H1 (cell line): ENCODE measurements around the gene SNAPC2. TPM values are rescaled to one million over a fixed set of nuclear protein-coding genes. Genes with fewer than 3 reads are reported as not detected.
"Not testable (repeated sequence)": the region's sequence is repeated elsewhere in the genome, so short reads cannot be mapped to it uniquely, and the experiment has no call there.

Experiments used
- CTCF ChIA-PET: fragments of 300-600 bp; sonication (Branson Sonifier 250); formaldehyde crosslinking; loops from one replicate; lab custom pipeline; 2021; ENCODE audit not compliant: partially characterized antibody; lab: Charles Lee
- POLR2A ChIA-PET: fragments of 300-600 bp; sonication (Branson Sonifier 250); formaldehyde crosslinking; loops from one replicate; lab custom pipeline; 2021; ENCODE audit warnings: inconsistent platforms; ENCODE audit not compliant: partially characterized antibody; lab: Charles Lee
- DNase-seq, 2 experiments: peaks; one replicate each; pipeline versions ENCODE4 v3.0.0 to v3.0.0-alpha.2; 2010 to 2022; ENCODE audit warnings: low spot score in 2 of 2, low read depth in 1 of 2, mixed read lengths in 1 of 2
- FAIRE-seq: peaks from 2 replicates; lab custom pipeline; 2011; peaks lifted over from hg19 to GRCh38; lab: Jason Lieb, UNC
- H2AFZ ChIP-seq: 2 replicates; pipeline ENCODE4 v1.8.1; 2012; ENCODE audit warnings: low read length, inconsistent platforms
- H2AK5ac ChIP-seq: 2 replicates; pipeline ENCODE4 v1.6.1; 2013; ENCODE audit warnings: low read depth, low read length
- H2BK120ac ChIP-seq: replicated peaks from 2 replicates; pipeline ENCODE3; 2013; ENCODE audit warnings: low read depth, low read length, inconsistent platforms
- H2BK12ac ChIP-seq: 2 replicates; pipeline ENCODE4 v1.6.1; 2013; ENCODE audit warnings: low read depth, low read length
- H2BK15ac ChIP-seq: 2 replicates; pipeline ENCODE4 v1.6.1; 2013; ENCODE audit warnings: low read length
- H2BK20ac ChIP-seq: 2 replicates; pipeline ENCODE4 v1.6.1; 2013; ENCODE audit warnings: low read length
- H2BK5ac ChIP-seq: 2 replicates; pipeline ENCODE4 v1.6.1; 2013; ENCODE audit warnings: low read depth, low read length
- H3K14ac ChIP-seq: 2 replicates; pipeline ENCODE4 v1.6.1; 2013; ENCODE audit warnings: inconsistent platforms; ENCODE audit not compliant: insufficient read length
- H3K18ac ChIP-seq: 2 replicates; pipeline ENCODE4 v1.6.1; 2013; ENCODE audit warnings: low read length; ENCODE audit errors: extremely low read depth
- H3K23ac ChIP-seq: 2 replicates; pipeline ENCODE4 v1.6.1; 2013; ENCODE audit warnings: inconsistent platforms; ENCODE audit not compliant: insufficient read length
- H3K23me2 ChIP-seq: 2 replicates; pipeline ENCODE4 v1.6.1; 2013; ENCODE audit warnings: low read depth, low read length
- H3K27ac ChIP-seq: 2 replicates; pipeline ENCODE4 v1.6.1; 2011; ENCODE audit warnings: low read depth, low read length, inconsistent platforms
- H3K27me3 ChIP-seq, 4 experiments: replicated peaks in 1 of 4; 1 replicate in 1 of 4; 2 replicates in 3 of 4; pipeline versions ENCODE4 v1.6.1 to v1.8.1; 2011 to 2013; ENCODE audit warnings: low read length in 3 of 4, mild to moderate bottlenecking in 3 of 4, inconsistent platforms in 2 of 4, mixed read lengths in 2 of 4, moderate library complexity in 1 of 4; ENCODE audit not compliant: control insufficient read depth in 3 of 4, insufficient read depth in 3 of 4; ENCODE audit errors: extremely low read depth in 1 of 4
- H3K36me3 ChIP-seq, 4 experiments: 2 replicates each; pipeline versions ENCODE4 v1.6.1 to v1.8.1; 2011 to 2013; ENCODE audit warnings: mild to moderate bottlenecking in 4 of 4, low read length in 3 of 4, moderate library complexity in 2 of 4, control low read depth in 1 of 4, inconsistent platforms in 1 of 4; ENCODE audit not compliant: insufficient read depth in 4 of 4, control insufficient read depth in 2 of 4
- H3K4ac ChIP-seq: replicated peaks from 2 replicates; pipeline ENCODE3; 2013; ENCODE audit warnings: low read length, low read depth, mixed read lengths, inconsistent platforms; ENCODE audit not compliant: insufficient read length
- H3K4me1 ChIP-seq, 4 experiments: replicated peaks in 1 of 4; 1 replicate in 1 of 4; 2 replicates in 3 of 4; pipeline versions ENCODE4 v1.6.1 to v1.8.1; 2011 to 2013; ENCODE audit warnings: low read length in 3 of 4, inconsistent platforms in 2 of 4, mixed read lengths in 1 of 4; ENCODE audit not compliant: insufficient read depth in 4 of 4, control insufficient read depth in 3 of 4
- H3K4me2 ChIP-seq, 2 experiments: 2 replicates each; pipeline versions ENCODE4 v1.6.1 to v1.8.1; 2011 to 2013; ENCODE audit warnings: low read depth in 2 of 2, low read length in 2 of 2, control low read depth in 1 of 2, inconsistent platforms in 1 of 2, mild to moderate bottlenecking in 1 of 2; ENCODE audit not compliant: insufficient read depth in 1 of 2
- H3K4me3 ChIP-seq, 4 experiments: fragments of 200-600, 300-600 bp in 1 of 4; sonication (generic), shearing (Covaris generic), sonication (Bioruptor Twin) in 1 of 4; 2 replicates each; pipeline versions ENCODE4 v1.5.1 to v1.8.1; 2011 to 2016; ENCODE audit warnings: low read length in 4 of 4, low read depth in 3 of 4, control low read depth in 2 of 4, inconsistent platforms in 2 of 4, mild to moderate bottlenecking in 2 of 4, mixed read lengths in 1 of 4, moderate library complexity in 1 of 4; ENCODE audit not compliant: insufficient read depth in 2 of 4; ENCODE audit errors: extremely low read depth in 1 of 4
- H3K56ac ChIP-seq: replicated peaks from 2 replicates; pipeline ENCODE3; 2013; ENCODE audit warnings: low read depth, mild to moderate bottlenecking, mixed read lengths, low read length, inconsistent platforms; ENCODE audit not compliant: insufficient read length
- H3K79me1 ChIP-seq: 2 replicates; pipeline ENCODE4 v1.6.1; 2013; ENCODE audit warnings: low read depth, low read length, control low read depth
- H3K79me2 ChIP-seq, 2 experiments: 2 replicates each; pipeline versions ENCODE4 v1.6.1 to v1.8.1; 2012 to 2013; ENCODE audit warnings: low read length in 2 of 2, mild to moderate bottlenecking in 2 of 2, inconsistent platforms in 1 of 2; ENCODE audit not compliant: insufficient read depth in 2 of 2, control insufficient read depth in 1 of 2
- H3K9ac ChIP-seq, 4 experiments: replicated peaks in 1 of 4; 1 replicate in 1 of 4; 2 replicates in 3 of 4; pipeline versions ENCODE4 v1.6.1 to v1.8.1; 2011 to 2013; ENCODE audit warnings: low read depth in 3 of 4, low read length in 3 of 4, control low read depth in 2 of 4, mild to moderate bottlenecking in 2 of 4, moderate library complexity in 2 of 4, inconsistent platforms in 1 of 4; ENCODE audit errors: extremely low read depth in 1 of 4
- H3K9me3 ChIP-seq, 2 experiments: 2 replicates each; pipeline versions ENCODE4 v1.6.1 to v1.8.1; 2012 to 2013; ENCODE audit warnings: mild to moderate bottlenecking in 2 of 2, moderate library complexity in 2 of 2, control low read depth in 1 of 2, inconsistent platforms in 1 of 2, low read depth in 1 of 2, low read length in 1 of 2, mixed read lengths in 1 of 2; ENCODE audit not compliant: insufficient read depth in 2 of 2
- H4K20me1 ChIP-seq, 2 experiments: replicated peaks in 1 of 2; 2 replicates each; pipeline versions ENCODE3 to v1.8.1; 2011 to 2013; ENCODE audit warnings: inconsistent platforms in 2 of 2, low read length in 2 of 2, mild to moderate bottlenecking in 1 of 2; ENCODE audit not compliant: insufficient read depth in 2 of 2, control insufficient read depth in 1 of 2
- H4K5ac ChIP-seq: 2 replicates; pipeline ENCODE4 v1.6.1; 2013; ENCODE audit warnings: low read length, low read depth, mixed read lengths, inconsistent platforms; ENCODE audit not compliant: insufficient read length
- H4K8ac ChIP-seq: 2 replicates; pipeline ENCODE4 v1.8.0; 2013; ENCODE audit warnings: mild to moderate bottlenecking, moderate library complexity, low read length, inconsistent platforms; ENCODE audit not compliant: insufficient read depth; ENCODE audit errors: extremely low read depth
- H4K91ac ChIP-seq: replicated peaks from 2 replicates; pipeline ENCODE3; 2013; ENCODE audit warnings: low read length, mixed read lengths, inconsistent platforms; ENCODE audit not compliant: insufficient read length
- SRF ChIP-seq: IDR thresholded peaks from 2 replicates; pipeline ENCODE4 v1.6.1; 2011; ENCODE audit warnings: mild to moderate bottlenecking, low read depth, low read length, moderate library complexity
- WGBS, 2 experiments: shearing (Covaris generic) in 1 of 2; methylation state at CpG; one replicate each; pipeline versions ENCODE4 v1.1.6 to v1.1.7; 2013 to 2015; ENCODE audit warnings: low lambda C conversion rate in 2 of 2, mixed read lengths in 2 of 2, inconsistent platforms in 1 of 2, low coverage in 1 of 2, missing lambda C conversion rate in 1 of 2; ENCODE audit not compliant: insufficient replicate concordance in 2 of 2, insufficient coverage in 1 of 2, insufficient read length in 1 of 2; ENCODE audit errors: extremely low coverage in 1 of 2, missing lambda C conversion rate in 1 of 2; 5-methylcytosine and 5-hydroxymethylcytosine counted together
- polyA plus RNA-seq, 7 experiments: library from polyadenylated mRNA; depleted of rRNA in 3 of 7; stranded (reverse) in 5 of 7; unstranded in 2 of 7; fragments of >200 nt in 5 of 7; fragments of 200-250 nt in 2 of 7; gene quantifications; 1 replicate in 5 of 7; 2 replicates in 1 of 7; 4 replicates in 1 of 7; pipeline versions ENCODE4 v1.2.1 to v1.2.3, GENCODE V29; 2011 to 2013; ENCODE audit warnings: missing spikeins in 2 of 7, mixed read lengths in 2 of 7
- total RNA-seq: library from RNA; stranded (reverse); fragmentation: NEBNext Ultra II Directional; extraction: Animal tissue kit (Norgen Biotek cat#: 25700); gene quantifications from 2 replicates; pipeline ENCODE4 v1.2.1, GENCODE V29; 2021

Gene SNAPC2
- total and polyA plus RNA-seq, 2 of the 8 experiments (the other 6 are each of a cell fraction or from before 2014, with no cell fraction given), result 18.2 to 20.3 TPM

GRCh38 chr19:7928741-7929701 lies 8.9 kb downstream of the SNAPC2 start (continued):
- TF ChIP-seq SRF, result no peak

DNA sequence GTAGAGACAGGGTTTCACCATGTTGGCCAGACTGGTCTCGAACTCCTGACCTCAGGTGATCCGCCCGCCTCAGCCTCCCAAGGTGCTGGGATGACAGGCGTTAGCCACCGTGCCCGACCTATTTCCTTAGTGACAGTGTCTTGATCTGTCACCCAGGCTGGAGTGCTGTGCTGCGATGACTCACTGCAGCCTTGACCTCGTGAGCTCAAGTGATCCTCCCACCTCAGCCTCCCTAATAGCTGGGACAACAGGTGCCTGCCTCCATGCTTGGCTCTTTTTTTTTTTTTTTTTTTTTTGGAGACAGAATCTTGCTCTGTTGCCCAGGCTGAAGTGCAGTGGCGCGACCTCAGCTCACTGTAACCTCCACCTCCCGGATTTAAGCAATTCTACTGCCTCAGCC lies 9.9 kb downstream of the SNAPC2 start:
- not testable (repeated sequence) for H3K4me2 ChIP-seq, H2BK20ac ChIP-seq, H3K27me3 ChIP-seq, H3K18ac ChIP-seq, H2AFZ ChIP-seq, H3K4me3 ChIP-seq, H2BK120ac ChIP-seq, H2AK5ac ChIP-seq, H3K27ac ChIP-seq, DNase-seq, H3K4ac ChIP-seq, H2BK5ac ChIP-seq, H4K8ac ChIP-seq, H2BK12ac ChIP-seq, H3K23me2 ChIP-seq, H3K14ac ChIP-seq, H4K5ac ChIP-seq, H3K4me1 ChIP-seq, FAIRE-seq, H3K9me3 ChIP-seq, H3K9ac ChIP-seq, H2BK15ac ChIP-seq, H4K91ac ChIP-seq, H3K56ac ChIP-seq, H3K23ac ChIP-seq, H3K79me2 ChIP-seq, H3K79me1 ChIP-seq
- POLR2A ChIA-PET, result interaction anchor here (1.0 to 10.4 kb wide), 10 partner anchors 9 to 76 kb away, joined by 3 to 205 read pairs (median 4); partner anchors contain the start of genes LRRC8E, SNAPC2, TGFBR3L and TIMM44
- peaks cover 20 to 47% (median 38%) of the 10 kb centered on the region in 4 experiments for H3K36me3 ChIP-seq
- H4K20me1 ChIP-seq, result peaks cover 9 to 19% of the 10 kb centered on the region in 2 experiments
- WGBS, 2 experiments, result 82% methylated on average over 11 of the region's 11 CpGs; no CpG with 5 or more reads in 1 of the 2 experiments
- CTCF ChIA-PET, result interaction anchor here (0.6 to 4.1 kb wide), 9 partner anchors 8 to 820 kb away, joined by 3 to 28 read pairs (median 5); partner anchors contain the start of gene TIMM44
